HFFc6 (cell line): Measurements from ENCODE around the gene SRGAP3. TPM values are rescaled to one million over a fixed set of nuclear protein-coding genes. Genes with fewer than 3 reads are reported as not detected.

ENCODE experiments used
- DNase-seq: peaks from one replicate; pipeline ENCODE4 v3.0.0-alpha.2; 2018
- H3K27ac Mint-ChIP-seq: 2 replicates; pipeline ENCODE4 v1.8.0; 2020; ENCODE audit warnings: mild to moderate bottlenecking, mixed read lengths
- H3K27me3 Mint-ChIP-seq: 2 replicates; pipeline ENCODE4 v1.8.0; 2021; ENCODE audit warnings: mild to moderate bottlenecking, moderate library complexity, mixed read lengths; ENCODE audit not compliant: insufficient read depth
- H3K36me3 Mint-ChIP-seq: 2 replicates; pipeline ENCODE4 v1.8.0; 2021; ENCODE audit warnings: low read depth, mixed read lengths
- H3K4me1 Mint-ChIP-seq: 2 replicates; pipeline ENCODE4 v1.8.0; 2020; ENCODE audit warnings: low read depth, mixed read lengths
- H3K4me3 Mint-ChIP-seq: 2 replicates; pipeline ENCODE4 v1.8.0; 2020; ENCODE audit warnings: mild to moderate bottlenecking, moderate library complexity, mixed read lengths
- H3K9me3 Mint-ChIP-seq: 2 replicates; pipeline ENCODE4 v1.8.0; 2020; ENCODE audit warnings: mild to moderate bottlenecking, mixed read lengths
- CTCF ChIP-seq: fragments of 200-600 bp; sonication (generic); IDR thresholded peaks from 2 replicates; pipeline ENCODE4 v1.5.0; 2021; ENCODE audit warnings: antibody characterized with exemption, mild to moderate bottlenecking
- total RNA-seq, 6 experiments: library from RNA; stranded (reverse); fragmentation: NEBNext Ultra II Directional; extraction: Animal tissue kit (Norgen Biotek cat#: 25700); gene quantifications; 2 replicates in 1 of 6; 3 replicates in 5 of 6; pipeline ENCODE4 v1.2.3, GENCODE V29; 2021

The SRGAP3 gene
- total RNA-seq, 6 experiments from 2014 or later, result 0.23 to 0.92 (median 0.77) TPM

- Mint-ChIP-seq H3K9me3 (no peaks in the 10 kb centered on the region), H3K4me1 (no peaks in the 10 kb centered on the region), H3K4me3 (no peak overlapping the region), H3K27me3 (peaks cover 34% of the 10 kb centered on the region), H3K27ac (no peak overlapping the region), H3K36me3 (no peaks in the 10 kb centered on the region)
- DNase-seq, result no peak
- TF ChIP-seq CTCF, result no peak
Observed at GRCh38 chr3:9238276-9238675, 11.2 kb downstream of the SRGAP3 start.

GRCh38 chr3:9233814-9234600 is 15.4 kb downstream of the SRGAP3 start:
- Mint-ChIP-seq H3K4me3 (no peak overlapping the region), H3K36me3 (no peaks in the 10 kb centered on the region), H3K4me1 (no peaks in the 10 kb centered on the region), H3K27ac (no peak overlapping the region), H3K9me3 (no peaks in the 10 kb centered on the region), H3K27me3 (peaks cover 35% of the 10 kb centered on the region)
- DNase-seq, result no peak
- no peak for TF ChIP-seq CTCF

GRCh38 chr3:9233101-9233500 is 16.3 kb downstream of the SRGAP3 start:
- Mint-ChIP-seq H3K4me3 (no peak overlapping the region), H3K27ac (no peak overlapping the region), H3K9me3 (no peaks in the 10 kb centered on the region), H3K4me1 (no peaks in the 10 kb centered on the region), H3K36me3 (no peaks in the 10 kb centered on the region), H3K27me3 (peaks cover 32% of the 10 kb centered on the region)
- TF ChIP-seq CTCF, result no peak
- DNase-seq, result no peak

- H3K36me3 Mint-ChIP-seq, result no peaks in the 10 kb centered on the region
- H3K4me3 Mint-ChIP-seq, result no peak overlapping the region
- no peak for TF ChIP-seq CTCF
- H3K27me3 Mint-ChIP-seq, result peaks cover 25% of the 10 kb centered on the region
- no peaks in the 10 kb centered on the region for H3K4me1 Mint-ChIP-seq
- DNase-seq, result no peak
- H3K27ac Mint-ChIP-seq, result no peak overlapping the region
- no peaks in the 10 kb centered on the region for H3K9me3 Mint-ChIP-seq
Observed at GRCh38 chr3:9231937-9232336, 17.5 kb downstream of the SRGAP3 start.

GRCh38 chr3:9231471-9231870 is 18.0 kb downstream of the SRGAP3 start:
- DNase-seq, result no peak
- Mint-ChIP-seq H3K27ac (no peak overlapping the region), H3K4me3 (no peak overlapping the region), H3K36me3 (no peaks in the 10 kb centered on the region), H3K4me1 (no peaks in the 10 kb centered on the region), H3K27me3 (peaks cover 23% of the 10 kb centered on the region), H3K9me3 (no peaks in the 10 kb centered on the region)
- no peak for TF ChIP-seq CTCF
